Lower lobe of right lung (tissue), 2 donors: ENCODE results near the gene PARL. TPM values are rescaled to one million over a fixed set of nuclear protein-coding genes. Genes with fewer than 3 reads are reported as not detected.
A peak's percentile ranks its signal among the peaks of the same experiment; 100 is the strongest.
"Not testable (repeated sequence)": the region's sequence is repeated elsewhere in the genome, so short reads cannot be mapped to it uniquely, and the experiment has no call there.

ENCODE experiments used
- ATAC-seq, 2 donors: fragments of 200-7000 bp; cut with Tn5 transposase; one replicate each; pipeline ENCODE4 v1.9.1; 2020 to 2022; ENCODE audit warnings: mild to moderate bottlenecking in 2 of 2, moderate library complexity in 2 of 2
- DNase-seq: peaks from one replicate; pipeline ENCODE4 v3.0.0-alpha.2; 2020
- H3K27ac ChIP-seq: fragments of 200-600 bp; one replicate; pipeline ENCODE4 v1.8.0; 2022
- H3K27me3 ChIP-seq: fragments of 200-600 bp; one replicate; pipeline ENCODE4 v1.8.0; 2022; ENCODE audit warnings: low read depth
- H3K36me3 ChIP-seq: fragments of 200-600 bp; one replicate; pipeline ENCODE4 v1.8.0; 2022; ENCODE audit warnings: mild to moderate bottlenecking
- H3K4me1 ChIP-seq: fragments of 200-600 bp; one replicate; pipeline ENCODE4 v1.8.0; 2022
- H3K4me3 ChIP-seq: fragments of 200-600 bp; one replicate; pipeline ENCODE4 v1.8.0; 2022; ENCODE audit warnings: mild to moderate bottlenecking
- H3K9me3 ChIP-seq: fragments of 200-600 bp; one replicate; pipeline ENCODE4 v1.8.0; 2022
- intact Hi-C: fragments of 100-400 bp; cut with DNase I; formaldehyde crosslinking; loops from one replicate; pipeline ENCODE4 v1.11.0; 2022
- total RNA-seq: library from RNA; stranded (reverse); fragmentation: NEBNext Ultra II Directional; extraction: Animal tissue kit (Norgen Biotek cat#: 25700); gene quantifications from one replicate; pipeline ENCODE4 v1.2.1, GENCODE V29; 2021
- TF ChIP-seq, protein P1 (sequence below): fragments of 200-600 bp; IDR thresholded peaks from one replicate; pipeline ENCODE4 v1.8.0; 2022; ENCODE audit warnings: antibody characterized with exemption, mild to moderate bottlenecking
- donor health status: DM: no; HTN: yes; CAD: no; lungs with severe emphysema.

The PARL gene
- total RNA-seq, 1 donor from 2014 or later = 41.8 TPM

- H3K4me3 ChIP-seq = peak overlapping the region; percentile 90
- ATAC-seq (no peak), DNase-seq (no peak)
- H3K27ac ChIP-seq = peak overlapping the region; percentile 84
- no peaks in the 10 kb centered on the region for H3K27me3 ChIP-seq
- peaks cover 41% of the 10 kb centered on the region for H3K4me1 ChIP-seq
- intact Hi-C loops = no loop called here
- TF ChIP-seq, protein P1, sequence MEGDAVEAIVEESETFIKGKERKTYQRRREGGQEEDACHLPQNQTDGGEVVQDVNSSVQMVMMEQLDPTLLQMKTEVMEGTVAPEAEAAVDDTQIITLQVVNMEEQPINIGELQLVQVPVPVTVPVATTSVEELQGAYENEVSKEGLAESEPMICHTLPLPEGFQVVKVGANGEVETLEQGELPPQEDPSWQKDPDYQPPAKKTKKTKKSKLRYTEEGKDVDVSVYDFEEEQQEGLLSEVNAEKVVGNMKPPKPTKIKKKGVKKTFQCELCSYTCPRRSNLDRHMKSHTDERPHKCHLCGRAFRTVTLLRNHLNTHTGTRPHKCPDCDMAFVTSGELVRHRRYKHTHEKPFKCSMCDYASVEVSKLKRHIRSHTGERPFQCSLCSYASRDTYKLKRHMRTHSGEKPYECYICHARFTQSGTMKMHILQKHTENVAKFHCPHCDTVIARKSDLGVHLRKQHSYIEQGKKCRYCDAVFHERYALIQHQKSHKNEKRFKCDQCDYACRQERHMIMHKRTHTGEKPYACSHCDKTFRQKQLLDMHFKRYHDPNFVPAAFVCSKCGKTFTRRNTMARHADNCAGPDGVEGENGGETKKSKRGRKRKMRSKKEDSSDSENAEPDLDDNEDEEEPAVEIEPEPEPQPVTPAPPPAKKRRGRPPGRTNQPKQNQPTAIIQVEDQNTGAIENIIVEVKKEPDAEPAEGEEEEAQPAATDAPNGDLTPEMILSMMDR = no peak
- no peaks in the 10 kb centered on the region for H3K9me3 ChIP-seq
- H3K36me3 ChIP-seq = no peaks in the 10 kb centered on the region
Measured at GRCh38 chr3:183883291-183884096, 1.2 kb downstream of the PARL start.

- ATAC-seq (no peak), DNase-seq (no peak)
- Histone ChIP-seq H3K4me3 (no peak overlapping the region), H3K27me3 (no peaks in the 10 kb centered on the region), H3K36me3 (peaks cover 15% of the 10 kb centered on the region), H3K27ac (no peak overlapping the region), H3K9me3 (no peaks in the 10 kb centered on the region), H3K4me1 (peaks cover 42% of the 10 kb centered on the region)
- intact Hi-C loops = no loop called here
- TF ChIP-seq, protein P1 = no peak
Measured at GRCh38 chr3:183880121-183880520, 4.6 kb downstream of the PARL start.

DNA sequence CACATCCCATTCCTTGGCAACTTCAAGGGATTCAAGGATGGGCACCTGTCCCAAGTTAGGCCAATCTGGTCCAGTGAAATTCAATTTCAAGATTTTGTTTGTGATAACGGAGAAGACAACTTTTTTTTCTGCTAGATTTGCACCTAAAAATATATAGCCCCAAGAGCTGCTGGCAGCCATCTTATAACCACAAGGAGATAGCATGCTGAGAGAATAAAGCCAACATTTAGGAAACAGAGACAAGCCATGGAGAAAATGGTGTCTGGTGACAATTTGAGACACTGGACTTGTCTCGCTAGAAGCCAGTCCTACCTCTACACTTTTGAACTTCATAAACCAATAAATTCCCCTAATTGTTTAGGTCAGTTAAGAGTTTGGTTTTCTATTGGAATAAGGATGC is 5.4 kb downstream of the PARL start:
- TF ChIP-seq, protein P1 = no peak
- intact Hi-C loops = no loop called here
- Histone ChIP-seq H3K36me3 (peaks cover 15% of the 10 kb centered on the region), H3K4me1 (peaks cover 40% of the 10 kb centered on the region), H3K27me3 (no peaks in the 10 kb centered on the region), H3K27ac (no peak overlapping the region), H3K4me3 (no peak overlapping the region), H3K9me3 (no peaks in the 10 kb centered on the region)
- no peak for ATAC-seq
- no peak for DNase-seq

GRCh38 chr3:183878071-183878470 is 6.6 kb downstream of the PARL start:
- no peaks in the 10 kb centered on the region for H3K9me3 ChIP-seq
- DNase-seq (no peak), ATAC-seq (peak; percentile 78 to 84)
- no peaks in the 10 kb centered on the region for H3K27me3 ChIP-seq
- intact Hi-C loops = no loop called here
- no peak overlapping the region for H3K4me3 ChIP-seq
- TF ChIP-seq, protein P1 = no peak
- peaks cover 15% of the 10 kb centered on the region for H3K36me3 ChIP-seq
- no peak overlapping the region for H3K27ac ChIP-seq
- peaks cover 28% of the 10 kb centered on the region for H3K4me1 ChIP-seq

DNA sequence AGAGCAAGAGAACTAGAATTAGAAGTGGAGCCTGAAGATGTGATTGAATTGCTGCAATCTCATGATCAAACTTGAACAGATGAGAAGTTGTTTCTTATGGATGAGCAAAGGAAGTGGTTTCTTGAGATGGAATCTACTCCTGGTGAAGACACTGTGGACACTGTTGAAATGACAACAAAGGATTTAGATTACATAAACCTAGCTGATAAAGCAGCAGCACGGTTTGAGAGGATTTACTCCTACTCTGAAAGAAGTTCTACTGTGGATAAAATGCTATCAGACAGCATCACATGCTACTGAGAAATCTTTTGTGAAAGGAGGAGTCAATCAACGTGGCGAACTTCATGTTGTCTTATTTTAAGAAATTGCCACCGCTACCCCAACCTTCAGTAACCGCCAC is 7.5 kb downstream of the PARL start:
- DNase-seq, H3K27ac ChIP-seq, H3K4me3 ChIP-seq, H3K9me3 ChIP-seq, ATAC-seq, H3K27me3 ChIP-seq, intact Hi-C loops: not testable (repeated sequence)
- H3K36me3 ChIP-seq = peaks cover 15% of the 10 kb centered on the region
- peaks cover 20% of the 10 kb centered on the region for H3K4me1 ChIP-seq

DNA sequence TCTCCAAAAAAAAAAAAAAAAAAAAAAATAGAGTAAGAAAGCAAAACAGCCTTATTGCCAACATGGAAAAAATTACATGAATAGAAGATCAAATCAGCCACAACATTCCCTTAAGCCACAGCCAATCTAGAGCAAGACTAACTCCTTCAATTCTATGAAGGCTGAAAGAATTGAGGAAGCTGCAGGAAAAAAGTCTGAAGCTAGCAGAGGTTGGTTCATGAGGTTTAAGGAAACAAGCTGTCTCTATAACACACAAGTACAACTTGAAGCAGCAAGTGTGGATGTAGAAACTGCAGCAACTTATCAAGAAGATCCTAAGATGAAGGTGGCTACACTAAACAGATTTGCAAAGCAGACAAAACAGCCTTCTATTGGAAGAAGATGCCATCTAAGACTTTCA is 9.3 kb downstream of the PARL start:
- DNase-seq = no peak
- intact Hi-C loops = no loop called here
- H3K27me3 ChIP-seq = no peaks in the 10 kb centered on the region
- ATAC-seq = no peak
- no peak overlapping the region for H3K27ac ChIP-seq
- TF ChIP-seq, protein P1 = no peak
- H3K9me3 ChIP-seq = no peaks in the 10 kb centered on the region
- no peak overlapping the region for H3K4me3 ChIP-seq
- peaks cover 14% of the 10 kb centered on the region for H3K4me1 ChIP-seq
- H3K36me3 ChIP-seq = peaks cover 15% of the 10 kb centered on the region
